ENCODE data around the gene AGFG2.

- TF ChIP-seq CTCF (conservative IDR thresholded peaks at IDR 0.05; ENCODE audit: low read depth, low read length) (no peak), EZH2 (IDR thresholded peaks at IDR 0.05; ENCODE audit: borderline replicate concordance, low read depth, low read length, poor library complexity, severe bottlenecking) (no peak)
Observed at GRCh38 chr7:100577103-100577502, 38.1 kb downstream of the AGFG2 start.

All from A673 (cell line).